ENCODE data around the gene FAM240A.

FAM240A gene

GRCh38 chr3:46628901-46629369, 16.6 kb downstream of the FAM240A start:
- DNase-seq = no peak

- DNase-seq = peak; percentile 24
Observed at GRCh38 chr3:46629551-46630517, 17.5 kb downstream of the FAM240A start.

GRCh38 chr3:46632792-46633191, 20.5 kb downstream of the FAM240A start:
- no peak for DNase-seq

- DNase-seq = no peak
Observed at GRCh38 chr3:46634856-46635255, 22.5 kb downstream of the FAM240A start.

GRCh38 chr3:46639221-46639620, 26.9 kb downstream of the FAM240A start:
- DNase-seq = no peak

- no peak for DNase-seq
Observed at GRCh38 chr3:46640927-46641326, 28.6 kb downstream of the FAM240A start.

- peak; percentile 4 for DNase-seq
Observed at GRCh38 chr3:46642971-46643370, 30.6 kb downstream of the FAM240A start.

- no peak for DNase-seq
Observed at GRCh38 chr3:46643701-46644100, 31.4 kb downstream of the FAM240A start.

- no peak for DNase-seq
Observed at GRCh38 chr3:46646700-46647099, 34.4 kb downstream of the FAM240A start.

GRCh38 chr3:46648096-46648495, 35.8 kb downstream of the FAM240A start:
- no peak for DNase-seq

- no peak for DNase-seq
Observed at GRCh38 chr3:46649436-46649835, 37.1 kb downstream of the FAM240A start.

GRCh38 chr3:46651084-46651483, 38.8 kb downstream of the FAM240A start:
- no peak for DNase-seq

GRCh38 chr3:46655271-46655670, 42.9 kb downstream of the FAM240A start:
- no peak for DNase-seq

- no peak for DNase-seq
Observed at GRCh38 chr3:46656778-46657556, 44.6 kb downstream of the FAM240A start.

- no peak for DNase-seq
Observed at GRCh38 chr3:46659285-46659684, 47.0 kb downstream of the FAM240A start.

- no peak for DNase-seq
Observed at GRCh38 chr3:46660003-46660402, 47.7 kb downstream of the FAM240A start.

GRCh38 chr3:46660543-46661523, 48.5 kb downstream of the FAM240A start:
- DNase-seq = no peak

- no peak for DNase-seq
Observed at GRCh38 chr3:46661776-46662766, 49.7 kb downstream of the FAM240A start.

- DNase-seq = no peak
Observed at GRCh38 chr3:46662771-46663551, 50.6 kb downstream of the FAM240A start.

GRCh38 chr3:46663591-46664135, 51.3 kb downstream of the FAM240A start:
- no peak for DNase-seq
